ENCODE measurements around the gene ATF5.
A peak's percentile ranks its signal among the peaks of the same experiment; 100 is the strongest.

Gene ATF5, protein sequence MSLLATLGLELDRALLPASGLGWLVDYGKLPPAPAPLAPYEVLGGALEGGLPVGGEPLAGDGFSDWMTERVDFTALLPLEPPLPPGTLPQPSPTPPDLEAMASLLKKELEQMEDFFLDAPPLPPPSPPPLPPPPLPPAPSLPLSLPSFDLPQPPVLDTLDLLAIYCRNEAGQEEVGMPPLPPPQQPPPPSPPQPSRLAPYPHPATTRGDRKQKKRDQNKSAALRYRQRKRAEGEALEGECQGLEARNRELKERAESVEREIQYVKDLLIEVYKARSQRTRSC

DNA sequence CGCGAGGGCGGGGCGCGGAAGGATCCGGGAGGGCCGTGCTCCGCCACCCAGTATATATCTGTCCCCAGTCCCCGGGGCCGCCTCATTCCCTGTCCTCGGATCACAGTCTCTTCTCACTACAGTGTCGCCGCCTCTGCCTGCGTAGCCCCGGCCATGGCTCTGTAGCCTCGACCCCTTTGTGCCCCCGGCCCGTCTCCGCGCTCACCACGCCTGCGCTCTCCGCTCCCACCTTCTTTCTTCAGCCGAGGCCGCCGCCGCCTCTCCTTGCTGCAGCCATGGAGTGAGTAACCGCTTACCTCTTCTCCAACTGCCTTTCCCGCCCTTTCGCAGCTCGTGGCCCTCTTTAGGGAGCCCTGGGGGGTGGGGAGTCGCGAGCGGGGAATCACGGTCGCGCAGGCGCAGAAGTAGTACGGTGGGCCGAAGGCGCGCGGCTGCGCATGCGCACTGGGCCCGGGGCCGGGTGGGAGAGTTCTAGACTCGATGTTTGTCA, at the start of gene ATF5, which contains the start of gene NUP62:
ATF5 (plus strand) TSS at position 85 of the 490 bp plus-strand sequence. CDS start 1,646 bp downstream, outside the sequence.
NUP62 (minus strand) TSS at position 384 of the 490 bp plus-strand sequence. CDS start 19,697 bp downstream, outside the sequence.
- intact Hi-C loops (cut with DNase I), result loop anchor here (5.0 kb wide), 1 partner anchor 403 kb away; no protein-coding TSS in a partner anchor
- DNase-seq, result peak; percentile 72 to 97 (median 80)

DNA sequence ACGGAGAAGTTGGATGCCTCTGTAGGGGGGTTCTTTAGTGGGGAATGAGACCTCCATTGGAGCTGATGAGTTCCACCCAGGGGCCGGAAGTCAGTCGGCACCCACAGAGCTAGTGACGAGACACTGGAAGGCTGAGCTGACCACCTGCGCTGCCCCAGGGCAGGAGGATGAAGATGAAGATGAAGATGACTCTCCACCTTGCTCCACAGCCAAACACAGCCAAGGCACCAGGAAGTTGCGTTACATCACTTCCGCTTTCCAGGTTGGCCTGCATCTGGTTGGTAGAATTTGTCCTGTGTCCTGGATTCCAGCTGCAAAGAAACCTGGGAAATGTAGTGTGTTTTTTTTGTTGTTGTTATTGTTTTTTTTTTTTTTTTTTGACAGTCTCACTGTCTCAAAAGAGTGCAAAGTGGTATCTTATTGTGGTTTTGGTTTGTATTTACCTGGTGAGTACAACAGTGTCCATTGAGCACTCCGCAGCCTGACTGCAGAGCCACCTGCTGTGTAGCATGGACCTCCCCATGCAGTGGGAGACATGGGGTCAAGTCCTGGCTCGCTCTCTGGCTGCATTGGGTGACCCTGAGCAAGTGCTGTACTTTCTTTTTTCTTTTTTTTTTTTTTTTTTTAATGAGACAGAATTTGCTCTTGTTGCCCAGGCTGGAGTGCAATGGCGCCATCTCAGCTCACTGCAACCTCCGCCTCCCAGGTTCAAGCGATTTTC, 49.6 kb upstream of the ATF5 start:
- DNase-seq, result no peak
- intact Hi-C loops (cut with DNase I), result loop anchor here (10.0 kb wide), 1 partner anchor 385 kb away; the partner anchor contains the start of gene RPS11

DNA sequence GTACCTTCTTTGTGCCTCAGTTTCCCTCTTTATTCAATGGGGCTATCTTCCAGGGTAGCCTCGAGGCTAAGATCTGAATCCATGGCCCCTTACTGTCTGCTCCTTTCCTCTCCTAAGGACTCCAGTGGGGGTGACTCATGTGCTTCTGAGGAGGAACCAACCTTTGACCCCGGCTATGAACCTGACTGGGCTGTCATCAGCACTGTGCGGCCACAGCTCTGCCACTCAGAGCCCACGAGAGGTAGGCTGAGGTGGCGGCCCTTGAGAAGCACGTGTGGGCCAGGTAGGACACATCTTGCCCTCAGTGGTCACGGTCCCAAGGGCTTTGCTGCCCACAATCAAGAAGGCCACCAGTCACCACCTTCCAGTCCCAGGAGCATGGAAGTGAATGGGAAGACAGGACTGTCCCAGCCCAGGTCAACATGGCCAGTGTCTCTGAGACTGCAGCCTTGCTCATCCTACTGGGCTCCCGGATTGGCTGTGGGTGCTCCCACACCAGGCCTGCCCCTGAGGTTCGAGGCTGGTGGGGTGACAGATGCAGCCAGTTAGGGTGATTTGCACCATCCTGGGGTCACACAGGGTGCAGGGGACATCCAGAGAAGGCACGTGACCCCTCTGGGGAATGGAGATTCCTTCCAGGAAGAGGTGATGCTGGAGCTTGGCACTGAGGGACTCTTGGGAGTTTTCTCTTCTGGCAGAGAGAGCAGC, 48.7 kb upstream of the ATF5 start:
- intact Hi-C loops (cut with DNase I), result no loop called here
- DNase-seq, result no peak

DNA sequence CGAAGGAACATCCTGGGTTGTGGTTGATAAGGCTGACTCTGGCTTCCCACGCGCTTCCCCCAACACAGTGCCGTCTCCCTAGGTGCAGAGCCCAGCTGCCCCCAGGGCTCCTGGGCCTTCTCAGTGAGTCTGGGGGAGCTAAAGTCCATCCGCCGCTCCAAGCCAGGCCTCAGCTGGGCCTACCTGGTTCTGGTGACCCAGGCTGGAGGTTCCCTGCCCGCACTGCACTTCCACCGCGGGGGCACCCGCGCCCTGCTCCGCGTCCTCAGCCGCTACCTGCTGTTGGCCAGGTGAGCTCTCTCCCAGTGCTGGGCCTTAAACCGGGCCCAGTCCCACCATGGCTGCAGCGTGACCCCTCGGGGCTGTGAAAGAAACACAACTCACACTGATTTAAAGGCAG, 47.8 kb upstream of the ATF5 start:
- intact Hi-C loops (cut with DNase I), result no loop called here
- DNase-seq, result no peak

DNA sequence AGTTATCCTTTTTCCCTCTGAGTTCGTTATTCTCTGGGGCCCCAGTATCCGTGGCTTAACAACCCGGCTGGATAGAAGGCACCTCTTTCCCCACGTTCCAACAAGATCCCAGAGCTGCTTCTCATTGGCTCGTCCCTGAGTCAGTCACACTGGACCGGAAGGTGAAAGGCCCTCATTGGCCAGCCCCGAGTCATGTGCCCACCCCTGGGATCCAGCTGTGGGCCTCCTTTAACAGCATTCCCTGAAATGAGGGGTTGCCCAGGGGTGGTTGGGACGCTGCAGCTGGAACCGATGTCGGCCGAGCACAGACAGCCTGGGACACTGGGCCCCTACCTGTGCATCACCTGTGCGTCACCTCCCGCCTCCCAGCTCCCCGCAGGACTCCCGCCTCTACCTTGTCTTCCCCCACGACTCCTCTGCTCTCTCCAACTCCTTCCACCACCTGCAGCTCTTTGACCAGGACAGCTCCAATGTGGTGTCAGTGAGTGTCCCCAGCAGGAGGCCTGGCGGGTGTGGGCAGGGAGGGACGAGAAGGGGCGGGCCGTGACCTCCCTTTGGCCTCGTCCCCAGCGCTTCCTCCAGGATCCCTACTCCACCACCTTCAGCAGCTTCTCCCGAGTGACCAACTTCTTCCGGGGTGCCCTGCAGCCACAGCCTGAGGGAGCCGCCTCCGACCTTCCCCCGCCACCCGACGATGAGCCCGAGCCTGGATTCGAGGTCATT, 47.2 kb upstream of the ATF5 start:
- DNase-seq, result no peak

DNA sequence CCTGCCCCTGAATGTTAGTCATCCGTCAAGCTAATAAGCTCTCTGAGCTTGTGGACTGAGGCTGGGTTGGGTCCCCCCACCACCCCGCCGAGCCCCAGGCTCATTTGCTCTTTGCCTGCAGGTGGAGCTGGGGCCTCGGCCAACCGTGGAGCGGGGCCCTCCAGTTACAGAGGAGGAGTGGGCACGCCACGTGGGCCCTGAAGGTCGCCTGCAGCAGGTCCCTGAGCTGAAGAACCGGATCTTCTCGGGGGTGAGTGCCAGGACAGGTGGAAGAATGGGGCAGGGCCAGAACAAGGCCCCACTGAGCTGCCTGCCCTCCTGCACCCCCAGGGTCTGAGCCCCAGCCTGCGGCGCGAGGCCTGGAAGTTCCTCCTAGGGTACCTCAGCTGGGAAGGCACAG, 46.4 kb upstream of the ATF5 start:
- DNase-seq, result no peak
- intact Hi-C loops (cut with DNase I), result no loop called here

More for the DNA sequence above, 47.2 kb upstream of the ATF5 start:
- intact Hi-C loops (cut with DNase I), result no loop called here

DNA sequence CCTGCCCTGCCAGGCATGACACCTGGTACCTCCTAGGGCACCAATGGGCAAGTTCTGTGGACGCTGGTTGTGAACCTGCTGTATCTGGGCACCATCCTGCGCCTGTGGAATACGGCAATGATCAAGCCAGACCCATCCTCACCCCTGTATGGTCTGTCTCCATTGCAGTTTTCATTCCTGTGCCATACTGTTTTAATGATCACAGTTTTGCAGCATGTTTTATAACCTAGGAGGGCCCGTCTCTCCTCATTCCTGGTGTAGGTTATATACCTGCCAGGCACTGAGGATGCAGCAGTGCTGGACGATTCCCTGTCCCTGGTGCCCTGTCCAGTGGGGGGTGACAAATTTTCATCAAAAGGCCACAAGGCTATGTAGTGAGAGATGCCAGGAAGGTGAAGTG, 45.9 kb upstream of the ATF5 start:
- DNase-seq, result no peak
- intact Hi-C loops (cut with DNase I), result no loop called here

DNA sequence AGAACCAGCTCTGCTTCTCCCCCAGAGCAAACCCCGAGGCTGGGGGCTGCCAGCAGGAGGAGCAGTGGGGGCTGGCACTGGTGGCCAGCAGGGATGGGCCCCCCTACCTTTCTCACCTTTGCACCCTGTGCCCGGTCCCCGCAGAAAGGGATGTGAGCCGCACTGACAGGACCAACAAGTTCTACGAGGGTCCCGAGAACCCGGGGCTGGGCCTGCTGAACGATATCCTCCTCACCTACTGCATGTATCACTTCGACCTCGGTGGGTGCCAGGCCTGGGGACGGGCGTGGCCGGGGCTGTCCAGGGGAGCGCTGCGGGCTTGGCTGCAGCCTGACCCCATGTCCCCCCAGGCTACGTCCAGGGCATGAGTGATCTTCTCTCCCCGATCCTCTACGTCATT, 44.9 kb upstream of the ATF5 start:
- DNase-seq, result no peak
- intact Hi-C loops (cut with DNase I), result no loop called here

DNA sequence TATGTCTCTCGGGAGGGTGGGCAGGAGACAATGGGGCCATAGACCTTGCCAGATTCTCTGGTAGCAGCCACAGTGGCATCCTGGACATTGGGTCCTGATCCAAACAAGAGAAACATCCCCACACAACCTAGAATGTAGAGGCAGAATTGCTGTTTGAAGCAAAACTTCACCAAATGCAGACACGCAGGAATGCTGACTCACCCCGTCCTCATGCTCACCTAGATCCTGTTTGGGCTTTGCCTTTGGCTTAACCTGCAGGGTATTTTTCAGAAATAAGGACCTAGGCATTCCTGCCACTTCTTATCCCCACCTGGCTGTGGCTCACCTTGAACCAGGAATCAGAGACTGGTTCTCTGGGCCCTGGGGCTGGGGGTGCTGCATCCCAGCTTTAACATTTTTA, 44.2 kb upstream of the ATF5 start:
- no peak for DNase-seq
- intact Hi-C loops (cut with DNase I), result no loop called here

DNA sequence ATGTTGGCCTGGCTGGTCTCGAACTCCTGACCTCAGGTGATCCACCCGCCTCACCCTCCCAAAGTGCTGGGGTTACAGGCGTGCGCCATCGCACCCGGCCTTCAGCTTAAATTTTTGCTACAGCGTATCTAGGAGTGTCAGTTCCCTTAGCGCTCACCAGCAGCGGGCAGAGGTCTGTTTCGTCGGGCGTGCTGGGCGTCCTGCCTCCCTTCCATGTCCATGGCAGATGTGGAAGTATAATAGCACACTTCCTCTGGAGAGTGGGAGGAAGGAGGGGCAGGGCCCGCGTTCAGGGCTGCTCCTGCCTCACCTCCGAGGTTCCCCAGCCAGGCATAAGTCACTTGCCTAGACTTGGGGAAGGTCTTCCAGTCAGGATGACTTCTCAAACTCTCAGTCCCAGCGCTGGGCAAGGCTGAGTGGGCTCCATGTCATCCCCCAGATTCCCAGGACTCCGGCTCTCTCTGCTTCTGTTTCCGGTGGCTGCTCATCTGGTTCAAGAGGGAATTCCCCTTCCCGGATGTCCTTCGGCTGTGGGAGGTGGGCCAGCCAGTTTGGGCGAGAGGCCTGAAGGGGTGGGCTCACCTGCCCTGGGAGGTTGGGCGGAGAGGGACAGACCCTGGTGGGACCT, 41.9 kb upstream of the ATF5 start:
- intact Hi-C loops (cut with DNase I), result no loop called here
- no peak for DNase-seq

DNA sequence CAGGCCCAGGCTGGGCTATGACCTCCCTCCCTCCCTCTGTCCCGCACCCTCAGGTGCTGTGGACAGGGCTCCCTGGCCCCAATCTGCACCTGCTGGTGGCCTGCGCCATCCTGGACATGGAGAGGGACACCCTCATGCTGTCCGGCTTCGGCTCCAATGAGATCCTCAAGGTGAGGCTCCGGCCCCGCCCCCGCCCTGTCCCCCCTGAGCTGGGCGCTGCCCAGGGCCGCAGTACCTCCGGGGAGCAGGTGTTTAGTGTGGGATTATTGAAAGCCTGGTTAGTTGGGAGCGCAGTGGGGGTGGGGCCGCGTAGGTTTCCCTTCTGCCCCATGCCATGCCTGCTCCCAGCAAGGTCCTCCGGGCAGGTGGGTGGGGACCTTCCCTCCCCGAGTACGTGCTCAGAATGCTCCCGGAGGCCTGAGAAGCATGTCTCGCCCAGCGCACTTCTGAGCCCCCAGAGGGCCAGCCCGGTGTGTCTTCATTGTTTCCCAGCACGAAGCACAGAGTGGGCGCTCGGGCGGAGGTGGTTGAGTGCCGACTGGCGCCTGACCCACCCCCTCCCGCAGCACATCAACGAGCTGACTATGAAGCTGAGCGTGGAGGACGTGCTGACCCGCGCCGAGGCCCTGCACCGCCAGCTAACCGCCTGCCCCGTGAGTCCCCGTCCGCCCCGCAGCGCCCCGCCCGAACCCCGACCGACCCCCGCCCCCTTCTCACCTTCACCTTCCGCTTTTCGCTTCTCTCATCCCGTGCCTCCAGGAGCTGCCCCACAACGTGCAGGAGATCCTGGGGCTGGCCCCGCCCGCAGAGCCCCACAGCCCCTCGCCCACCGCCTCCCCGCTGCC, 41.1 kb upstream of the ATF5 start:
- DNase-seq, result no peak
- intact Hi-C loops (cut with DNase I), result no loop called here

DNA sequence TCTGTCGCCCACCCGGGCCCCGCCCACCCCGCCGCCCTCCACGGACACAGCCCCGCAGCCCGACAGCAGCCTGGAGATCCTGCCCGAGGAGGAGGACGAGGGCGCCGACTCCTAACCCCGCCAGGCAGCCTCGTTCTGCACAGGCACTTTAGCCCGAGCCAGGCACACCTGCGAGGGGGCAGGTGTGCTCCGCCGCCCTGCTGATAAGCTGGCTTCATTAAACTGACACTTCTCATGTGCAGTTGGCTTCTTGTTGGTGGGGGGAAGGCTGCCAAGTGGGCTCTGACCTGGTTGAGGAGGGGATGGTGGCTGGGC, 40.5 kb upstream of the ATF5 start:
- intact Hi-C loops (cut with DNase I), result no loop called here
- no peak for DNase-seq

DNA sequence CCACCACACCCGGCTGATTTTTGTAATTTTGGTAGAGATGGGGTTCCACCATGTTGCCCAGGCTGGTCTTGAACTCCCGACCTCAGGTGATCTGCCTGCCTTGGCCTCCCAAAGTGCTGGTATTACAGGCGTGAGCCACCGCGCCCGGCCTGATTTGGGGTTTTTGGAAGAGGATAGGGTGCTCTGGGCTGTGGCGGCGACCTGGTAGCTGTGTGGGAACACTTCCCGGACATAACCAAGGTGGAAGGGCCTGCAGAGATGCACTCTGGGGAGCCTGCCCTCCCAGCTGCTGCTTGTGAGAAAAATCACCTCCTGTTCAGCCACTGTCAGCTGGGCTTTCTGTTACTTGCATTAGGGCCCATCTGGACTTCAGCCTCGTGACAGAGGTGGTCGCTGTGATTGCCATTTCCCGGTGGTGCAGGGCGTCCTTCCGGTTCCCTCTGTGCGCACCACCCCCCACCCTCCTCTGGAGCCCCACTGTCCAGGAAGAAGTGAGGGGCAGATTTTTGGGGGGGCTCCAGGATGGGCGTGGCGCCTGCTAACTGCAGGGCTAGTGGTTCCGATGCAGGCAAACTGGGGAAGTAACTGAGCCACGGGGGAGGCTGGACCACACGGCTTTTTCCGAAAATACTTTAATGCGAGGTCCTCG, 39.8 kb upstream of the ATF5 start:
- intact Hi-C loops (cut with DNase I), result no loop called here
- no peak for DNase-seq

DNA sequence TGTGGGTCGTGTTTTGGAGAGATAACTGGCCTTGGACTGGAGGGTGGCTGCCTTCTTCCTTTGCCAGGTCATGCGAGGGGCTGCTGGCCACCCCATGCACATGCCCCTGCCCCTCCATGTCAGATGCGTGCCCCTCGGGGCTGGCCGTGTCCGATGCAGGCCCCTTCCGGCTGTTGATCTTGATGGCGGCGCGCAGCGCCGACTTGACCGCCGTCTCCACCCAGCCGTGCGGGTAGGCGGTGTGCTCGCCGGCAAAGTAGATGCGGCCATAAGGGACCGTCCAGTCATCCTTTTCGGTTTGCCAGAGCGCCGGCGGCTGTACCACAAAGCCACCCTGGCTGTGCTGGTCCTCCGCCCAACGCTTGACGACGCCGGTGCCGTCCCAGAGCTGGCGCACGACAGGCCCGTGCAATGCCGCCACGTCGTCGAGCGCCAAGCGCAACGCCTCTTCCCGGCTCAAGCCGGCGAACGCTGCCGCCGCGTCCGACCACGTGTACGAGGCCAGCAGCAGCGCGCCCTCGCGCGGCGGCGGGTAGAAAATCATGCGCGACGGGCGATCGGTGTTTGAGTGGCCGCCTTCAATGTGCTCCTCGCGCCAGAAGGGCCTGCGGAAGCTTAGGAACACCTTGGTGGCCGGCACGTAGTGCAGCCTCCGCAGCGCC, 39.2 kb upstream of the ATF5 start:
- intact Hi-C loops (cut with DNase I), result no loop called here
- DNase-seq, result peak in 9 of 10 donors; percentile 47 to 95 (median 69)

DNA sequence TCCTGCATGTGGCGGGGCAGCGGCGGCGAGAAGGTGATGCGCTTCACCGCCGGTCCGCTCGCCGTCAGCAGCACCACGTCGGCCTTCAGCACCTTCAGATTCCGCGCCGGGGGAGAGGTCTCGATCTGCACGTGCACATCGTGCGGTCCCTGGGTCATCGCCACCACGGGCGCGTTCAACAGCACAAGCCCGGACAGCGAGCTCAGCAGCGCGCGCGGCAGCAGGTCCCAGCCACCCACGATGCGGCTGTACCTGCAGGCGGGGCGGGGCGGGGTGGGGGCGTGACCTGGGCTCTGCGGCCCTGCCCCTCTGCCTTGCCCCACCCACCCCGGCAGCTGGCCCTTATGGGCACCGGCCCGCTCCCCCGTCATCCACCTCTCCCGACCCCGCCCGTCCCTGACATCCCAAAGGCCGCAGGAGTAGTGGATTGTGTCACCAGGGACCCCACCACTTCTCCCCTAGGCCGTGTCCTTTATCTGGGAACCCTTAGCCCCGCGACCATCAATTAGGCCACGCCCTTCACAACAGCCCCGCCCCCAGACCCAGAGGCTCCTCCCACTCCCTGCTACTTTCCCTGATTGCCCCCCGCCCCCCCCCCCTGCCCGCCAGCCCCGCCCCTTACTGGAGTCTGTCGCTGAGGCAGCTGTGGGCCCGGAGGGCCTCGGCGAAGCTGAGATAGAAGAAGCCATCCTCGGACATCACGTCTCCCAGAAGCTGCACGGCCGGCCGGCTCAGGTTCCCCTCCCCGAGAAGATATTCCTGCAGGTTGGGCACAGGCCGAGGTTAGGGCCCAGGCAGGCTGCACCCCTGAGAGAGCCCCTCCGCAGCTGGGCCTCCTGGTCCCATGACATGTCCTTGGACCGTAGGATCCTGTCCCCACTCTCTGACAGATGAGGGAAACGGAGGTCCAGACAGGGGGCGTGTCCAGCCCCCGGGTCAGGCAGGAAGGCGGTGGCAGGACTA, 38.4 kb upstream of the ATF5 start:
- intact Hi-C loops (cut with DNase I), result no loop called here
- no peak for DNase-seq

DNA sequence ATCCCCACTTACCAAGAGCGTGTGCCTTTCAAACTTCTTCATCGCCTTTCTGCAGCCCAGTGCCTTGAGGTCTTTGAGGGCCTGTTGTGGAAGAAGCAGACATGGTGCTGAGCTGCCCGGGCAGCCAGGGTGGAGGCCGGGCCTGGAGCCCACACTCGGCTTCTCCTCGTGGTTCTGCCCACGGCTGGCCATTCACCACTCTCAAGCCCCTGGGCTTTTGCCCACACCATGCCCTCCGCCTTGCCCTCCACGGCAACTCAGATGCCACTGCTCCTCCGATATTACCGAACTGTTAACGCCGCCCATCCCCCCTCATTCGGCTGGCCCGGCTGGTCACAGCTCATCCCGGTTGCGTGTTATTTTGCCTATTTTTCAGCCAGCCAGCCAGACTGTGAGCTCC, 37.6 kb upstream of the ATF5 start:
- intact Hi-C loops (cut with DNase I), result no loop called here
- no peak for DNase-seq

DNA sequence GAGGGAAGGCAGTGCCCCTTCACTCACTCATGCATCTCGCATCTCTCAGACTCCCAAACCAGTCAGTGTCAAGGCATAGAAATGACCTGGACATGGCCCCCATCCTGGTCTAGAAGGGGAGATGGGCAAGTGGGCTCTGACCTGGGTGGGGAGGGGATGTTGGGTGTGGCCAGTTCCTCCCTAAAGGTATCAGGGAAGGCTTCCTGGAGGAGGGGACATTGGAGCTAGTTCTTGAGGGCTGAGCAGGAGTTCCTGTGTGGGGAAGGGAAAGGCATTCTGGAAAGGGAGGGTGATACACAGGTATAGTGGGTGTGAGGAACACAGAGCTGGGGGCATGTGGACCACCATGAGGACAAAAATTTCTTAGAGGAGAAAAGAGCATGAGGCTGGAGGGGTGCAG, 36.3 kb upstream of the ATF5 start:
- intact Hi-C loops (cut with DNase I), result no loop called here
- no peak for DNase-seq

Data from posterior cingulate gyrus (tissue), 11 donors.